GM12878 (cell line): ENCODE data around the gene AHNAK. TPM values are rescaled to one million over a fixed set of nuclear protein-coding genes. Genes with fewer than 3 reads are reported as not detected.

Source experiments
- IKZF2 ChIP-seq, 2 experiments: fragments of 450-650 bp; IDR thresholded peaks; 2 replicates each; pipeline ENCODE4 v1.6.1; 2017; ENCODE audit warnings: mild to moderate bottlenecking in 2 of 2, moderate library complexity in 2 of 2
- MYB ChIP-seq: fragments of 150-350 bp; IDR thresholded peaks from 2 replicates; pipeline ENCODE4 v1.6.1; 2014; ENCODE audit warnings: mild to moderate bottlenecking, low read depth, low read length, borderline replicate concordance
- POU2F2 ChIP-seq: IDR thresholded peaks from 3 replicates; pipeline ENCODE4 v1.6.1; 2011; ENCODE audit warnings: low read depth, mild to moderate bottlenecking, low read length, borderline replicate concordance
- RB1 ChIP-seq: fragments of 450-650 bp; formaldehyde crosslinking; IDR thresholded peaks from 2 replicates; pipeline ENCODE4 v1.6.1; 2017; ENCODE audit warnings: mild to moderate bottlenecking, borderline replicate concordance
- SPI1 ChIP-seq: IDR thresholded peaks from 2 replicates; pipeline ENCODE4 v1.6.1; 2011; ENCODE audit warnings: low read depth, mild to moderate bottlenecking, low read length, moderate library complexity, borderline replicate concordance; ENCODE audit not compliant: insufficient read depth
- SRF ChIP-seq, 2 experiments: IDR thresholded peaks; 2 replicates each; pipeline ENCODE4 v1.6.1; 2011; ENCODE audit warnings: low read depth in 2 of 2, low read length in 2 of 2, mild to moderate bottlenecking in 1 of 2, moderate library complexity in 1 of 2
- SUPT20H ChIP-seq: IDR thresholded peaks from 2 replicates; pipeline ENCODE4 v1.6.1; 2011; ENCODE audit warnings: low read depth, mild to moderate bottlenecking, low read length, moderate library complexity, borderline replicate concordance; ENCODE audit not compliant: control insufficient read depth
- ZSCAN29 ChIP-seq: fragments of 450-650 bp; IDR thresholded peaks from 2 replicates; pipeline ENCODE4 v1.6.1; 2017; ENCODE audit warnings: mild to moderate bottlenecking, moderate library complexity
- polyA plus RNA-seq, 11 experiments: library from polyadenylated mRNA; depleted of rRNA in 4 of 11; unstranded in 6 of 11; stranded (reverse) in 5 of 11; fragments of >200 nt; fragmentation: Nextera tagmentation in 4 of 11; fragmentation: Illumina TruSeq in 1 of 11; extraction: Ambion mirVana in 4 of 11; extraction: Trizol in 1 of 11; gene quantifications; 1 replicate in 1 of 11; 2 replicates in 10 of 11; pipeline versions ENCODE4 v1.2.1 to v1.2.3, GENCODE V29; 2011 to 2016; ENCODE audit warnings: inconsistent platforms in 2 of 11, missing spikeins in 2 of 11, low read depth in 1 of 11
- total RNA-seq, 4 experiments: library from RNA; depleted of rRNA in 3 of 4; stranded (reverse); fragments of >200 nt in 3 of 4; fragmentation: Illumina TruSeq in 1 of 4; extraction: Trizol in 1 of 4; gene quantifications; 2 replicates each; pipeline versions ENCODE4 v1.2.1 to v1.2.3, GENCODE V29; 2013 to 2021
- TF ChIP-seq, protein P1 (sequence below): fragments of 450-650 bp; IDR thresholded peaks from 2 replicates; pipeline ENCODE4 v1.6.1; 2017; ENCODE audit warnings: mild to moderate bottlenecking, moderate library complexity
- TF ChIP-seq, protein P2 (sequence below): fragments of 450-650 bp; IDR thresholded peaks from 2 replicates; pipeline ENCODE4 v1.6.1; 2017; ENCODE audit warnings: antibody characterized with exemption, mild to moderate bottlenecking, moderate library complexity
- TF ChIP-seq, protein P3 (sequence below): IDR thresholded peaks from 2 replicates; pipeline ENCODE4 v1.6.1; 2011; ENCODE audit warnings: low read depth, mild to moderate bottlenecking, low read length, moderate library complexity, borderline replicate concordance; ENCODE audit errors: extremely low read depth

Gene AHNAK
- total and polyA plus RNA-seq, 10 of the 15 experiments (the other 5 are each of a cell fraction or from before 2014, with no cell fraction given): 0.76 to 90.3 (median 19.4) TPM

DNA sequence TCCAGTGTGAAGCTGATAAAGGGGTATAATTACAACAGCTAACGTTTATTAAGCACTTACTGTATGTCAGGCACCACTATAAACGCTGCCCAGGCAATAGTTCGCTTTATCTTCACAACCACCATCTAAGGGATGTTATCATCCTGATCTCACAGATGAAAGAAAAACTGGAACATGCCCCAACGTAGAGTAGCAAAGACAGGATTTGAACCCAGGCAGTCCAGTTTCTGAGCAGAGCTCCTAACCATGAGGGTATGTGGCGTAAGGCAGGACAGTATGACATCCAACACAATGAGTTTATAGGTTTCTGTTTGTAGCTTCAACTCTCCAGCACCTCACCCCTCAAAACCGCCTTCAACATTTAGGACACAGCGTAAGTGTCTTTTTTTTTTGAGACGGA is 59.5 kb downstream of the AHNAK start (continued):
- TF ChIP-seq, protein P1, sequence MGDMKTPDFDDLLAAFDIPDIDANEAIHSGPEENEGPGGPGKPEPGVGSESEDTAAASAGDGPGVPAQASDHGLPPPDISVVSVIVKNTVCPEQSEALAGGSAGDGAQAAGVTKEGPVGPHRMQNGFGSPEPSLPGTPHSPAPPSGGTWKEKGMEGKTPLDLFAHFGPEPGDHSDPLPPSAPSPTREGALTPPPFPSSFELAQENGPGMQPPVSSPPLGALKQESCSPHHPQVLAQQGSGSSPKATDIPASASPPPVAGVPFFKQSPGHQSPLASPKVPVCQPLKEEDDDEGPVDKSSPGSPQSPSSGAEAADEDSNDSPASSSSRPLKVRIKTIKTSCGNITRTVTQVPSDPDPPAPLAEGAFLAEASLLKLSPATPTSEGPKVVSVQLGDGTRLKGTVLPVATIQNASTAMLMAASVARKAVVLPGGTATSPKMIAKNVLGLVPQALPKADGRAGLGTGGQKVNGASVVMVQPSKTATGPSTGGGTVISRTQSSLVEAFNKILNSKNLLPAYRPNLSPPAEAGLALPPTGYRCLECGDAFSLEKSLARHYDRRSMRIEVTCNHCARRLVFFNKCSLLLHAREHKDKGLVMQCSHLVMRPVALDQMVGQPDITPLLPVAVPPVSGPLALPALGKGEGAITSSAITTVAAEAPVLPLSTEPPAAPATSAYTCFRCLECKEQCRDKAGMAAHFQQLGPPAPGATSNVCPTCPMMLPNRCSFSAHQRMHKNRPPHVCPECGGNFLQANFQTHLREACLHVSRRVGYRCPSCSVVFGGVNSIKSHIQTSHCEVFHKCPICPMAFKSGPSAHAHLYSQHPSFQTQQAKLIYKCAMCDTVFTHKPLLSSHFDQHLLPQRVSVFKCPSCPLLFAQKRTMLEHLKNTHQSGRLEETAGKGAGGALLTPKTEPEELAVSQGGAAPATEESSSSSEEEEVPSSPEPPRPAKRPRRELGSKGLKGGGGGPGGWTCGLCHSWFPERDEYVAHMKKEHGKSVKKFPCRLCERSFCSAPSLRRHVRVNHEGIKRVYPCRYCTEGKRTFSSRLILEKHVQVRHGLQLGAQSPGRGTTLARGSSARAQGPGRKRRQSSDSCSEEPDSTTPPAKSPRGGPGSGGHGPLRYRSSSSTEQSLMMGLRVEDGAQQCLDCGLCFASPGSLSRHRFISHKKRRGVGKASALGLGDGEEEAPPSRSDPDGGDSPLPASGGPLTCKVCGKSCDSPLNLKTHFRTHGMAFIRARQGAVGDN: no peak
- no peak for TF ChIP-seq IKZF2 (IDR thresholded peaks at IDR 0.05)
- TF ChIP-seq POU2F2: no peak
- TF ChIP-seq SPI1: no peak
- no peak for TF ChIP-seq RB1
- no peak for TF ChIP-seq MYB
- TF ChIP-seq ZSCAN29: no peak
- TF ChIP-seq SUPT20H: no peak
- TF ChIP-seq, protein P2, sequence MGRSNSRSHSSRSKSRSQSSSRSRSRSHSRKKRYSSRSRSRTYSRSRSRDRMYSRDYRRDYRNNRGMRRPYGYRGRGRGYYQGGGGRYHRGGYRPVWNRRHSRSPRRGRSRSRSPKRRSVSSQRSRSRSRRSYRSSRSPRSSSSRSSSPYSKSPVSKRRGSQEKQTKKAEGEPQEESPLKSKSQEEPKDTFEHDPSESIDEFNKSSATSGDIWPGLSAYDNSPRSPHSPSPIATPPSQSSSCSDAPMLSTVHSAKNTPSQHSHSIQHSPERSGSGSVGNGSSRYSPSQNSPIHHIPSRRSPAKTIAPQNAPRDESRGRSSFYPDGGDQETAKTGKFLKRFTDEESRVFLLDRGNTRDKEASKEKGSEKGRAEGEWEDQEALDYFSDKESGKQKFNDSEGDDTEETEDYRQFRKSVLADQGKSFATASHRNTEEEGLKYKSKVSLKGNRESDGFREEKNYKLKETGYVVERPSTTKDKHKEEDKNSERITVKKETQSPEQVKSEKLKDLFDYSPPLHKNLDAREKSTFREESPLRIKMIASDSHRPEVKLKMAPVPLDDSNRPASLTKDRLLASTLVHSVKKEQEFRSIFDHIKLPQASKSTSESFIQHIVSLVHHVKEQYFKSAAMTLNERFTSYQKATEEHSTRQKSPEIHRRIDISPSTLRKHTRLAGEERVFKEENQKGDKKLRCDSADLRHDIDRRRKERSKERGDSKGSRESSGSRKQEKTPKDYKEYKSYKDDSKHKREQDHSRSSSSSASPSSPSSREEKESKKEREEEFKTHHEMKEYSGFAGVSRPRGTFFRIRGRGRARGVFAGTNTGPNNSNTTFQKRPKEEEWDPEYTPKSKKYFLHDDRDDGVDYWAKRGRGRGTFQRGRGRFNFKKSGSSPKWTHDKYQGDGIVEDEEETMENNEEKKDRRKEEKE: no peak
- TF ChIP-seq SRF (IDR thresholded peaks at IDR 0.05; ENCODE audit: low read depth in 2 of 2, low read length in 2 of 2): no peak
- TF ChIP-seq, protein P3, sequence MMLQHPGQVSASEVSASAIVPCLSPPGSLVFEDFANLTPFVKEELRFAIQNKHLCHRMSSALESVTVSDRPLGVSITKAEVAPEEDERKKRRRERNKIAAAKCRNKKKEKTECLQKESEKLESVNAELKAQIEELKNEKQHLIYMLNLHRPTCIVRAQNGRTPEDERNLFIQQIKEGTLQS: no peak
